Measurements from ENCODE around the gene DDX17. TPM values are rescaled to one million over a fixed set of nuclear protein-coding genes. Genes with fewer than 3 reads are reported as not detected.
"Not testable (repeated sequence)": the region's sequence is repeated elsewhere in the genome, so short reads cannot be mapped to it uniquely, and the experiment has no call there.

The DDX17 gene
- total RNA-seq, 1 donor from 2014 or later, result 466 TPM

DNA sequence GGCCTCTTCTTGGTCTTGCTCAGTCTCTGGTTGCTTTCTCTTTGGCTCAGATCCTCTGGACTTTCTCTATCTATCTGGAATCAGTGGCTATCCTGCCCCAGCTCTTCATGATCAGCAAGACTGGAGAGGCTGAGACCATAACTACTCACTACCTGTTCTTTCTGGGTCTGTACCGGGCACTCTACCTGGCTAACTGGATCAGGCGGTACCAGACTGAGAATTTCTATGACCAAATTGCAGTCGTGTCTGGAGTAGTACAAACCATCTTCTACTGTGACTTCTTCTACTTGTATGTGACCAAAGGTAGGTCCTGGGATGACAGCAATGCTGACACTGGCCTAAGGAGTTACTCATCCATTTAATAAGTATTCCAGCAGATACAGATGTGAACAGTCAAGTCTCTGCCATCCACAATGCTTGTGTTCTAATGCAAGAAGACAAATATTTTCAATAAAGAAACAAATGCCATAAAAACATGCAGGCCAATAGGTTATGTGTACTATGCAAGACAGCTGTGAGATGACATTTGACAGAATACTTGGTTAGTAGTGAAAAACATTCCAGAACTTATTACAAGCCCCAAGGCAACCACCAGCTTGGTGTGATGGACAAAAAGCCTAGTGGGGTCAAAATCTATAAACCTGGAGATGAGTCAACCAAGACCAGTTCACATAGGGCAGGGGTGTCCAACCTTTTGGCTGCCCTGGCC is 24.8 kb downstream of the DDX17 start:
- DNase-seq (ENCODE audit: extremely low spot score, unreplicated experiment), result no peak
- TF ChIP-seq, protein P1, sequence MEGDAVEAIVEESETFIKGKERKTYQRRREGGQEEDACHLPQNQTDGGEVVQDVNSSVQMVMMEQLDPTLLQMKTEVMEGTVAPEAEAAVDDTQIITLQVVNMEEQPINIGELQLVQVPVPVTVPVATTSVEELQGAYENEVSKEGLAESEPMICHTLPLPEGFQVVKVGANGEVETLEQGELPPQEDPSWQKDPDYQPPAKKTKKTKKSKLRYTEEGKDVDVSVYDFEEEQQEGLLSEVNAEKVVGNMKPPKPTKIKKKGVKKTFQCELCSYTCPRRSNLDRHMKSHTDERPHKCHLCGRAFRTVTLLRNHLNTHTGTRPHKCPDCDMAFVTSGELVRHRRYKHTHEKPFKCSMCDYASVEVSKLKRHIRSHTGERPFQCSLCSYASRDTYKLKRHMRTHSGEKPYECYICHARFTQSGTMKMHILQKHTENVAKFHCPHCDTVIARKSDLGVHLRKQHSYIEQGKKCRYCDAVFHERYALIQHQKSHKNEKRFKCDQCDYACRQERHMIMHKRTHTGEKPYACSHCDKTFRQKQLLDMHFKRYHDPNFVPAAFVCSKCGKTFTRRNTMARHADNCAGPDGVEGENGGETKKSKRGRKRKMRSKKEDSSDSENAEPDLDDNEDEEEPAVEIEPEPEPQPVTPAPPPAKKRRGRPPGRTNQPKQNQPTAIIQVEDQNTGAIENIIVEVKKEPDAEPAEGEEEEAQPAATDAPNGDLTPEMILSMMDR (IDR thresholded peaks at IDR 0.05), result no peak
- Mint-ChIP-seq H3K9me3 (ENCODE audit: unreplicated experiment) (no peaks in the 10 kb centered on the region), H3K4me1 (ENCODE audit: unreplicated experiment) (peaks cover 28% of the 10 kb centered on the region), H3K27me3 (ENCODE audit: unreplicated experiment) (no peaks in the 10 kb centered on the region), H3K36me3 (ENCODE audit: unreplicated experiment) (peaks cover 53% of the 10 kb centered on the region), H3K4me3 (ENCODE audit: unreplicated experiment) (no peak overlapping the region), H3K27ac (ENCODE audit: unreplicated experiment) (peak overlapping the region; percentile 59)

DNA sequence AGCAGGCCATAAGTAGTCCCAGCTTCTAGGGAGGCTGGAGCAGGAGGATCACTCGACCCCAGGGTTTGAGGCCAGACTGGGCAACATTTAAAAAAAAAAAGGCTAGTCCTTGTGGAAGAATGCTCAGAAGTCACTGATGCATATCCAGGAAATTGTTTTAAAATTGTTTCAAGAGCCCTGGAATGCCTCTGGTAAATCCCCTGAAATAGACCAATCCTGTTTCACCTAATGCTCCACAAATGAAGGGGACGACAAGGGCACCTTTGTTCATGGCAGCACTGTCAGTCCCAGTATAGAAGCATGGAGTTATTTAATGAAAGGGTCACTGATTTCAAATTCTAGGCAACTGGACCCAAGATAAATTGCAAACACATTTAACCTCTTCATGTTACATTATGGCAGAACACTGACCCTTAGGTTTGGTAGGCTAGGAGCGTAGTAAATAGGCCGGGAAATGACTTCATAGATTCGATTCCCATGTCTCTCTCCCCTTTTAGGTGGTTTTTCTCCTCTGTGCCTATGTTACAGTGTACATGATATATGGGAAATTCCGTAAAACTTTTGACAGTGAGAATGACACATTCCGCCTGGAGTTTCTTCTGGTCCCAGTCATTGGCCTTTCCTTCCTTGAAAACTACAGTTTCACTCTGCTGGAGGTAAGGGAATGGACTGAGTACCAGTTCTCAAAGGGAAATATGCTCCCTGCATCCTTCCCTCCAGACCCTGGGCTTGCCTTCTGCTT is 26.8 kb downstream of the DDX17 start:
- Mint-ChIP-seq H3K27me3 (ENCODE audit: unreplicated experiment) (no peaks in the 10 kb centered on the region), H3K4me1 (ENCODE audit: unreplicated experiment) (peaks cover 26% of the 10 kb centered on the region), H3K36me3 (ENCODE audit: unreplicated experiment) (peaks cover 36% of the 10 kb centered on the region), H3K27ac (ENCODE audit: unreplicated experiment) (peak overlapping the region; percentile 50), H3K4me3 (ENCODE audit: unreplicated experiment) (no peak overlapping the region), H3K9me3 (ENCODE audit: unreplicated experiment) (no peaks in the 10 kb centered on the region)
- no peak for DNase-seq (ENCODE audit: extremely low spot score, unreplicated experiment)
- TF ChIP-seq, protein P1 (IDR thresholded peaks at IDR 0.05), result no peak

DNA sequence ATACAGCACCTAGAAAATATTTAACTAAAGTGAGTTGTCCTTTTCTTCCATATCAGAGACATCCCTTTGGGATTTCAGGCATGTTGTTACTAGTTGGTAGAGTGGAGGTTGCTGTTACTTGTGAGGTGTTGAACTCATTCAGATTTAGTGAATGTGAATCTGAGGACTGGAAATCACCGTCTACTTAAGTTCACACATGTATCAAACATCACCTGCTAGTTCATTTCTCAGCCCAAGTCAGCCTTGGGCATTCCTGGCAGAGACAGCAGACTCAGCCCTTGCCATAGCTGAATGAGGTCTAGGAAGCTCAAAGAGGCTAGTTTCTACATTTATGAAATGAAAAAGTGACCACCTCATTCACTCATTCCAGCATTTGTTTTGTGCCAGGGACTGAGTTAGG is 28.5 kb downstream of the DDX17 start:
- Mint-ChIP-seq H3K4me1 (ENCODE audit: unreplicated experiment) (peaks cover 20% of the 10 kb centered on the region), H3K36me3 (ENCODE audit: unreplicated experiment) (peaks cover 19% of the 10 kb centered on the region), H3K27me3 (ENCODE audit: unreplicated experiment) (no peaks in the 10 kb centered on the region), H3K4me3 (ENCODE audit: unreplicated experiment) (no peak overlapping the region), H3K9me3 (ENCODE audit: unreplicated experiment) (no peaks in the 10 kb centered on the region), H3K27ac (ENCODE audit: unreplicated experiment) (peak overlapping the region; percentile 7)
- TF ChIP-seq, protein P1 (IDR thresholded peaks at IDR 0.05), result no peak
- no peak for DNase-seq (ENCODE audit: extremely low spot score, unreplicated experiment)

DNA sequence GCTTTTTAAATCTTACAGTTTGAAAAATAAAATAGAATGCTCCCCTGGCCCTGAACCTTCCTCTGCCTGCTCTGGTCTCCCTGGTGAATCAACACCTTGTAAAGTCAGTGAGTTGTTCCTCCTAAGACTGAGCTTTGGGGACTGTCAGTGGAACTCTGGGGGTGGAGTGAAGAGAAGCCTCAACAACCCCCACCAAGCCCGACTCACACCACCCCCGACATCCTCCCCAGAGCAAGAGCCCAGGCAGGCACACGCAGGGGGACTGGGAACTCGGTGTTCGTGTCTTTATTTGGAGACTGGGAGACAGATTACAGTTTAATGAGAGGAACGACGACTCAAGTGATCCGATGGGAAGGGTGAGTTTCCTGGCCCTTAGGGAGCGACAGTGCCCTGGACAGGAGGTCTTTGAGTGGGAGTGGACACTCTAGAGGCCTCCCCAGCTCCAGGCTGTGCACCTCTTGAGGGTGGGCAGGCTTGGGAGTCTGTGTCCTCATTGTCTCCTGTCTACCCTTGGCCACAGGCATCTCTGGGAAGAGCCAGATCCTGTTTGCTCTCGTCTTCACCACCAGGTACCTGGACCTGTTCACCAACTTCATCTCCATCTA is 32.0 kb downstream of the DDX17 start:
- Mint-ChIP-seq H3K36me3 (ENCODE audit: unreplicated experiment) (peaks cover 7% of the 10 kb centered on the region), H3K27me3 (ENCODE audit: unreplicated experiment) (no peaks in the 10 kb centered on the region), H3K9me3 (ENCODE audit: unreplicated experiment) (no peaks in the 10 kb centered on the region), H3K27ac (ENCODE audit: unreplicated experiment) (peak overlapping the region; percentile 10), H3K4me1 (ENCODE audit: unreplicated experiment) (peaks cover 4% of the 10 kb centered on the region), H3K4me3 (ENCODE audit: unreplicated experiment) (no peak overlapping the region)
- no peak for DNase-seq (ENCODE audit: extremely low spot score, unreplicated experiment)
- TF ChIP-seq, protein P1 (IDR thresholded peaks at IDR 0.05), result no peak

DNA sequence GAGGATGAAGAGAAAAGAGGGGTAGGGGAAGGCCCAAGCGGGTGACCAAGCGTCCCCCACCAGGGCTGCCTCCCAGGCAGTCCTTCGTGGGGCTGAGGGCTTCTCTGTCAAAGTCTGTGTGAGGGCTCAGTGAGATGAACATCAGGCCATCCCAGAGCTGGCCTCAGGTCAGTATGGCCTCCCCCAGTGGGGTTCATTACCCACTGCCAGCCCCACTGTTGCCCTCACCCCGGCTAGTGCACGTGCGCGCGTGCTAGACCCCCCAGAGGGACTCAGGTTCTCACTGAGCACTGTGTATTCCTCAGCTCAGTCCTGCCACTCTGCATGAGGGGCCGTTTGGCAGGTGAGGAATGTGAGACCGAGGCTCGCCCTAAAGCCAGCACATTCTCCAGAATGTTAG is 34.9 kb downstream of the DDX17 start:
- Mint-ChIP-seq H3K27me3 (ENCODE audit: unreplicated experiment) (no peaks in the 10 kb centered on the region), H3K27ac (ENCODE audit: unreplicated experiment) (peak overlapping the region; percentile 71), H3K4me1 (ENCODE audit: unreplicated experiment) (peaks cover 15% of the 10 kb centered on the region), H3K9me3 (ENCODE audit: unreplicated experiment) (no peaks in the 10 kb centered on the region), H3K36me3 (ENCODE audit: unreplicated experiment) (peaks cover 2% of the 10 kb centered on the region), H3K4me3 (ENCODE audit: unreplicated experiment) (no peak overlapping the region)
- DNase-seq (ENCODE audit: extremely low spot score, unreplicated experiment), result no peak
- TF ChIP-seq, protein P1 (IDR thresholded peaks at IDR 0.05), result no peak

DNA sequence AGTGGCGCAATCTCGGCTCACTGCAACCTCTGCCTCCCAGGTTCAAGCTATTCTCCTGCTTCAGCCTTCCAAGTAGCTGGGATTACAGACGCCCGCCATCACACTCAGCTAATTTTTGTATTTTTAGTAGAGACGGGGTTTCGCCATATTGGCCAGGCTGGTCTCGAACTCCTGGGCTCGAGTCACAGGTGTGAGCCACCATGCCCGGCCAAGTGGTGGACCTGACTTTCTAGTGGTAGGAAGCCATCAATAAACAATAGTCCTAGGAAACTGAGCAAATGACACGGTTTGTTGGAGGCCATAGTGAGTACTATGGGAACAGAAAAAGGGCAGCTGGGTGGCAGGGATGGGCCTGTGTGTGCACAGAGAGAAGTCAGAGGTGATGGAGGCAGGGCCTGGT is 35.9 kb downstream of the DDX17 start:
- not testable (repeated sequence) for H3K27ac Mint-ChIP-seq (ENCODE audit: unreplicated experiment); H3K9me3 Mint-ChIP-seq (ENCODE audit: unreplicated experiment); H3K27me3 Mint-ChIP-seq (ENCODE audit: unreplicated experiment); DNase-seq (ENCODE audit: extremely low spot score, unreplicated experiment); H3K36me3 Mint-ChIP-seq (ENCODE audit: unreplicated experiment); H3K4me3 Mint-ChIP-seq (ENCODE audit: unreplicated experiment)
- peaks cover 15% of the 10 kb centered on the region for H3K4me1 Mint-ChIP-seq (ENCODE audit: unreplicated experiment)
